ENCODE data around the gene CCDC180.
"Not testable (repeated sequence)": the region's sequence is repeated elsewhere in the genome, so short reads cannot be mapped to it uniquely, and the experiment has no call there.

Gene CCDC180

DNA sequence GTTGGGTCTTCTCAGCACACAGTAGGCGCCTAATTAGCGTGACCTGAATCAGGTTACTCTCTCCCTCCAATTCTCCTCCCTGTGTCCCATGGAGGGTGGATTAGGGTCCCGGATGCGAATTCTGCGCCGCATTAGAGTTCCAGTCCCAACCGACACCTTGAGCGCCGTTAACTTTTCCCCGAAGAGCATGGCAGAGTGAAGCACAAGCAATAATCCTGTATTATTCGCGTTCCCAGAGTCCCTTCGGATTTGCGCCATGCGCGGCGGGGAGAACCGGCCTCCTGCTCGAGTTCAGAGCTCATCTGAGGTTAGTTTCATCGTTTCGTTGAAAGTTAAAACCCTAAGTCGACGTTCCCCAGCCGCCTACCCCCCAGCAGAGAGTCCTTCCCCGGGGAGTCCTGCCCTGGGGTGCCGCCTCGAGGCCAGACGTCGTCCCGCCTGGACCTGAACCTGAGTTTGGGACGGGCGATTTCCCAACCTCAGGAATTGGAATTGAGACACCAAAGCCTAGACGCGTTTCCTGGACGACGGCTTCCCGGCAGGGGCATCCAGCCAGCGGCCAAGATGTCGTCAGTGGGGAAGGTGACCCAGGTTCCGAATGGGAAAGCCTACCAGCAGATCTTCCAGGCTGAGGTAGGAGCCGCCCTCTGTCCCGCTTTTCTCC, at the start of gene CCDC180:
Gene CCDC180 (plus strand): TSS at position 160 of the 664 bp plus-strand sequence. CDS start 405 bp downstream, at position 565.
- DNase-seq, result no peak

DNA sequence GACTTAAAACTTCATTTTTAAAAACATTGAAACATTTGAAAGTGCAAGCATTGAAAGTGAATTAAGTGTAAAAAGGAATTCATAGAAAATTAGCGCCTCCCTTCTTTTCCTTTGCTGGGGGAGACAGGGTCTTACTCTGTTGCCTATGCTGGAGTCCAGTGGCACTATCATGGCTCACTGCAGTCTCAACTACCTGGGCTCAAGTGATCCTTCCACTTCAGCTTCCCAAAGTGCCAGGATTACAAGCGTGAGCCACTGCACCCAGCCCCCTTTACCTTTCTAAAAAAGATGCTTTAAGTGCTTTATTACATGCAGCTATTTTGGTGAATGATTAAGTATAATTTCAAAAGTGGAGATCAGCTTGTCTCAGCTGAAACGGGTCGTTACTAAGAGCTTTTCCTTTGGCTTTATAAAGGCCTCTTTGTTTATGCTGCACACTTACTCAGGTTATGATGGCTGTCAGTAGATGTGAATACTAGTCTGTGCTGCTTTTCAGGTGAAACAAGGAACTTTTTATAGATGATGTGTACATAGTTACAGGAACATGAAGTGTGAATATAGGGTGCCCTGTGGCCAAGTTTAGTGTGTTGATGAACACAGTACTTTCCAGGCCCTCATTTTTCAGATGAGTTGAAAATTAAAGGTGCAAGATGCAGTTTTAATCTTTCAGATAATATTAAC, 47.5 kb upstream of the CCDC180 start:
- not testable (repeated sequence) for DNase-seq

DNA sequence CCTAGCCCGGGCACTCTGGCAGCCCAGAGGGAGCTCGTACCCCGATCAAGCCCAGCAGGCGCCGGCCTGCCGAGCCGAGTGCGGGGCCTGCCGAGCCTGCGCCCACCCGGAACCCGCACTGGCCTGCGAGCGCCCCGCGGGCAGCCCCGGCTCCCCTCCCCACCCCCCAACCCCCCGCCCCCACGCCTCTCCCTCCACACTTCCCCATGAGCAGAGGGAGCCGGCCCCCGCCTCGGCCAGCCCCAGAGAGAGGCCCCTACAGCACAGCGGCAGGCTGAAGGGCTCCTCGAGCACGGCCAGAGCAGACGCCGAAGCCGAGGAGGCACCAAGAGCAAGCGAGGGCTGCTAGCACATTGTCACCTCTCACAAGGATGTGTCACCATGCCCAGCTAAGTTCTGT, 36.2 kb upstream of the CCDC180 start:
- DNase-seq, result no peak

DNA sequence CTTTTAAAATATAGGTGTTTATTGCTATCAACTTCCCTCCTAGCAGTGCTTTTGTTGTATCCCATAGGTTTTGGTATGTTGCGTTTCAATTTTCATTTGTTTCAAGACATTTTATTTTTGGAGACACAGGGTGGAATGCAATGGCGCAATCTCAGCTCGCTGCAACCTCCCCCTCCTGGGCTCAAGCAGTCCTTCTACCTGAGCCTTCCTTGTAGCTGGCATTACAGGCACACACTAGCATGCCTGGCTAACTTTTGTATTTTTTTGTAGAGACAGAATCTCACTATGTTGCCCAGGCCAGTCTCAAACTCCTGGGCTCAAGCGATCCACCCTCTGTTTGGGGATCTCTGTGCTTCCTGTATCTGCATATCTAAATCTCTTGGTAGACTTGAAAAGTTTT, 35.4 kb upstream of the CCDC180 start:
- DNase-seq, result no peak

DNA sequence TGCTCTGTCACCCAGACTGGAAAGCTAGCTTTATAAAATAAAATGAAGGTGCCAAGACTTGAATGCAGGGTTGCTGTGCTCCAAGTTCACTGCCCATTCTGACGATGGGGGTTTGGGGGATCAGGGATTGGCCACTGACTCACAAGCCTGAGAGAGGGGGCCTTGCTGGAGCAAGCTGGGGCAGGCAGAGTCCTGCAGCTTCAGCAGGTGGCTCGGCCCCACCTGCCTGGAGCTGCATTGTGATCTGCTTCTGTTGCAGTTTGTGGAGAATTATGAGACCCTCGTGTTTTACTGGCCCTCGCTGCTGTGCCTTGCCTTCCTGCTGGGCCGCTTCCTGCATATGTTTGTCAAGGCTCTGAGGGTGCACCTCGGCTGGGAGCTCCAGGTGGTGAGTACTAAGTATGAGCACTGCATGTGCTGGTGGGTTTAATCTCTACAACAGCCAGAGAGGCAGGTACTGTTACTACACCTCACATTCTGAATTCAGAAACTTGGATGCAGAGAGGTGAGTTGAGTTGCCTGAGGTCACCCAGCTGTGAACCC, 31.1 kb upstream of the CCDC180 start:
- no peak for DNase-seq

DNA sequence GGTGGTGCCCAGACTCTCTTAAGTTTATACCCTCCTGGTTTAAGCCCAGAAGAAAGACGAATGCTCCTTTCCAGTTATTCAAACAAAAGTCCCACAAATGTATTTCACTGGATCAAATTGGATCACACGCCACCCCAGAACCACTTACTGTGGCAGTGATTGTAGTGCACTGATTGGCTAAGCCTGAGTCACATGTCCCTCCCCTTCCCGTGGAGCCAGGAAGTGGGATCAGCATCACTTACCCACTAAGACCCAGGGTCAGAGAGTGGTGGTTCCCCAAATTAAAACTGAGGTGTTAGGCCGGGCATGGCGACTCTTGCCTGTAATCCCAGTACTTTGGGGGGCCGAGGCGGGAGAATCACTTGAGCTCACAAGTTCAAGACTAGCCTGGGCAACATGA, 29.5 kb upstream of the CCDC180 start:
- DNase-seq, result no peak

DNA sequence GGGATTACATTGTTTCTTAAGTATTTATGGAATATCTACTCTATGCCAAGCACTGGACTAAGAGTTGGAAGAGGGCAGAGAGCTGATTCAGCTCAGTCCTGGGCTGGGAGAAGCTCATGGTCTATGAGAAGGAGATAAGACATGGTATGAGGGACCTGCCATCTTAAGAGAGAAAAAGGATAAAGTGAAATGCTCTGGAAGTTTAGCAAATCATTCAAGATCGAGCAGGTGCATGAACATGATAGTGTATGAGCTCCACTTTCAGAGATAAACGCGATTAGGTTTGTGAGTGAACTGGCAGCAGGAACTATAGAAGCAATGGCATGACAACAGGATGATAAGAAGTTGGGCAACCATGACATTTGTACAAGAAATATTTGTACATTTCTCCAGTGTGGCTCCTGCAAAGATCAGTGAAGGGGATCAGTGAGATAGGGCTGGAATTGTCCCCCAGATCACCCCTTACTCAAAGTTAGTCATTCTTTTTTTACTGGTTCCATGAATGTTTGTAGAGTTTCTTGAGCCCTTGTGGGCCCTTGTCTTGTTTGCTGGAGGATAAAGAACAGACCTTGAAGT, 26.6 kb upstream of the CCDC180 start:
- no peak for DNase-seq

DNA sequence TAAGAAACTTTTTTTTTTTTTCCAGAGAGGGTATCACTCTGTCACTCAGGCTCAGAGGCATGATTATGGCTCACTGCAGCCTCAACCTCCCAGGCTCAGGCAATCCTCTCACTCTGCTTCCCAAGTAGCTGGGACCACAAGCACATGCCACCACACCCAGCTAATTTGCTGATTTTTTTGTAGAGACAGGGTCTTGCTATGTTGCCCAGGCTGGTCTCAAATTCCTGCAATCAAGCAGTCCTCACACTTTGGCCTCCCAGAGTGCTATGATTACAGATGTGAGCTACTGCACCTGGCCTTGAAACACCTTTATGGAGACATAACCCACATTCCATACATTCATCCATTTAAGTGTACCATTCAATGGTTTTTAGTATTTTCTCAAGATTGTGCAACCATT, 23.7 kb upstream of the CCDC180 start:
- no peak for DNase-seq

DNA sequence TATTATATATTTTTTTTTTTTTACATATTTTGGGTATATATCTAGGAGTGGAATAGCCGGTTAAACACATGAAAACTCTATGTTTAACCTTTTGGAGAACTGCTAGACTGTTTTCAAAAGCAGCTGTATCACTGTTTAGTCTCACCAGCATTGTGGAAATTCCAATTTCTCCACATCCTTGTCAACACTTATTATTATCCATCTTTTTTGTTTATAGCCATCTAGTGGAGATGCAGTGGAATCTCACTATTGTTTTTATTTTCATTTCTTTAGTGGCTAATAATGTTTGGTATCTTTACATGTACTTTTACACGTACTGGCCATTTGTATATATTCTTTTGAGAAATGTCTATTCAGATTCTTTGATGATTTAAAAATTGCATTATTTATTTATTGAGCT, 22.7 kb upstream of the CCDC180 start:
- no peak for DNase-seq

DNA sequence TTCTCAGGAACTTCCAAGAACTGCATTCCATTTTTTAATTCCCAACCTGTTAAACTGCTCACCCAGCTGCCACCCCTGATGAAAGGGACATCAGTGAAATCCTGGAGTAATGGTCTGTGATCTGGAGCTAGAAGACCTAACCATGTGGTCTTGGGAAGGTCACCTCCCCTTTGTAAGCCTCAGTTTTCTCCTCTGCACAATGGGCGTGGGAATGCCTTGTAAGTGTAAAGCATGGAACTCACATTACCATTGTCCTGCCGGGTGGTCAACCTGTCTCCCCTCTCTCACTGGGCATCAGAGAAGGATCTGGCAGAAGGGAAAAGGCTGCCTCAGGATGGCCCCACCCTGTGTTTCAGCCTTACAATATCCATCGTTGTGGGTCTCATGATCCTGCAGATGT, 15.3 kb upstream of the CCDC180 start:
- DNase-seq, result no peak

DNA sequence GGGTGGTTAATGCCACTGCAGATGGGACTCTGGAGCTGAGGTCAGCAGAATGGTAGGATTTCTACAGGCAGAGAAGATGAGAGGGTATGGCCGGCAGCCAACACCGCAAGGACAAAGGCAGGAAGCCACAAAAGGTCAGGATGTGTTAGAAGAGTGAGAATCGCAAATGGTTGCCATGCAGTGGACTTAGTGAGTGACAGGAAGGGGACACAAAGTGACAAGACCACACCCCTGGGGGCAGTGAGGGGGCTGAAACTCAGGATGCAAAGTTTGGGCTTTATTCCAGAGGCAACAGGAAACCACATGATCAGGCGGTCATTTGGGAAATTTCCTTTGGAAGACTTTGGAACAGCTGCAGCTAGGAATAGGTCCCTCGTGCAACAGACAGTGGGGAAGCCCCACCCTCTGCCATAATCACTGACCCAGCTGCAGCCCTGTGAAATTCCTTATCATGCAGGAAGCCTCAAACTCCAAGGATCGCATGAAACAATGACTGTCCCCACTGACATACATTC, 14.2 kb upstream of the CCDC180 start:
- DNase-seq, result no peak

DNA sequence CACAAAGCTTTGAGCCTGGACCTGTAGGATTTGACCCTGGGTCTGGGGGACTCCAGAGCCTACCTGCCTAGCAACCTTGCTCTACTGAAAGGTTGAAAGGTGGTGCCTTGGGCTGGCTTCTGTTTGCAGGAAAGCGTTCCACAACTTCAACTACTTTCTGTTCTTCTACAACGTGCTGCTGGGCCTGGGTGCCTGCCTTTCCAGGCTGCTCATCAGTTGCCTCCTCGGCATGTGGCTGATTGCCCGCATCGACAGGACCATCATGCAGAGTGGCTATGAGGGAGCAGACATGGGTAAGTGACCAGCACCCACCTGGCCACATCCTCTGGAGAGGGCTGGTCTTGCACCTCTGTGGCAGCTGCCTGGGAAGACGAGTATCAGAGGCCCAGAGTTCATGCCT, 13.6 kb upstream of the CCDC180 start:
- DNase-seq, result no peak

DNA sequence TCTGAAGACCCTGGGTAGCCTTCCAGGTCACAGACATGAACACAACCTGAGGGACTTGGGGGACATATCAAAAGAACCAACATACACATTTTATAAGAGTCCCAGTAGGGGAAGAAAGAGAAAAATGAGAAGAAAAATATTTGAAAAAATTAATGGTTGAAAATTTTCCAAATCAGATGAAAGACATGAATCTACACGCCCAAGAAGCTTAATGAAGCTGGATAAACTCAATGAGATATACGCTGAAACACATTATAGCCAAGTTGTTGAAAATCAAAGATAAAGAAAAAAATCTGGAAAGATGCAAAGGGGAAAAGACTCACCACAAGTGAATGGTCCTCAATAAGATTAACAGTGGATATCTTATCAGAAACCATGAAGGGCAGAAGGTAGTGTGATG, 9.6 kb upstream of the CCDC180 start:
- DNase-seq, result no peak

DNA sequence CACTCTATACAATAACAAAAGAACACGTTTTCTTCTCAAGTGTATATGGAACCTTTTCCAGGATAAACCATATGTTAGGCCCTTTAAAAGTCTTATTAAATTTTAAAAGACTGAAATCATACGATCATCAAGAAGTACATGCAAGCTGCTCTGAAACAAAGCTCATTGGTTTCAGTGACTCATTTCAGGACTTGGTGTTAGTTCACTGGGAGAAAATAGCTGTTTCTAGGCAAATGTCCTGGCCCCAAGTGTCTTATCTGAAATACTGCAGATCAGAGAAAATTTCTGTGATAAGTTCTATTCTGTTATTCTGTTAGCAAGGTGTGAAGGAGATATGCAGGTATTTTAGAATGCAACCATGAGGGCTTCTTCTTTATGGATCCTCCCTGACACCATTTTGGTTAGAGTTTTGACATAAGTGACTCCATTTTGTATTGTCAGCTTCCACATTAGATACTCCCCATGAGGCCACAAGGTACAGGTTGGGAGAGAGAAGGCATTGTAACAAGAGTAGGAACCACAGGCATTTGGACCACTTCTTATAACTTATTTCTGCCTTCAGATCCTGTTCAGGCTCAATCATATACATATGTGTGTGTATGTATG, 7.5 kb upstream of the CCDC180 start:
- DNase-seq, result no peak

DNA sequence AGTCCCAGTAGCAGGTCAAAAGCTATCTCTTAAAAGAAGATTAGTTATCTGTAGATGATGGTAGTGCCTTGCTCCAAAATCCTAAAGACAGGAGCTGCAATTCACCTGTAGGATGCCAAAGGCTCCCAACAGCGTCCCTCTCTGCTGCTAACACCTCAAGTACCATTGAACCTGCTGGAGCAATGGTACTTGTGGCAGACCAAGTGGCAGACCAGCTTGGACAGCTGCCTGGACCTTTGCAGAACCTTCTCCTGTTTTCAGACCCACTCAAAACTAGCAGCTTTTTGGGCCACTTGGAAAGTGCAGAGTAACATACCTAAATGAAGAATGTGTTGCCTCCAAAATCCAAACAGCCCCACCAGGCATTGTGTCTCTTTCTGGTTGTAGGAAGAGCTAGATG, 6.9 kb upstream of the CCDC180 start:
- no peak for DNase-seq

DNA sequence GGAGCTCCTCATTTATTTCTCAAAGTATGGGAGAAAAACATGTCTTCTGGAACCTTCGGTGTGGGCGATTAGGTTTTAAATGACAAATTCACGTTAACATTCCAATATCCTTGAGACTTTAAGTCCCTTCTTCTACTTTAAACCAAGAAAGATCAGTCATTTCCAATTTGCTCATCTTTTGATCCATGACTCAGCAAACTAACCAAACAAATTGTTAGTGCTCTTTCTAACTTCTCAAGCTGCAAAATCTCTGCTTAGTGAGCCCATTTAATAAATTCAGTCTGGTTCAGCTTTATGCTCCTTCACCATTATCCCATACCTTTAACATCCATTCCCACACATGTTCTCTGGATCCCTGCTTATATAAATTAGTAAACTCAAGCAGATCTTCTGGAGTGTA, 5.5 kb upstream of the CCDC180 start:
- no peak for DNase-seq

DNA sequence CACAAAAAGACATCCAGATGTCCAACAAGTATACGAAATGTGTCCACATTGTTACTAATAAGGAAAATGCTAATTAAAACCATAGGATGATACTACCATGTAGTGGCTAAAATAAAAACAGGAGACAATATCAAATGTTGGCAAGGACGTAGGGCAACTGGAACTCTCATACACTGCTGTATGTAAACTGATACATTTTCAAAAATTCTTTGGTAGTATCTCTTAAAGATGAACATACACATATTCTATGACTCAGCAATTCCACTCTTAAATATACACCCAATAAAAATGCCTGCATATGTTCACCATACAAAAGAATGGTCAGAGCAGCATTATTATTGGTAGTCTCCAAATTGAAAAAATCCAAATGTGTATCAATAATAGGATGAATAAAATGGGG, 2.9 kb upstream of the CCDC180 start:
- no peak for DNase-seq

DNA sequence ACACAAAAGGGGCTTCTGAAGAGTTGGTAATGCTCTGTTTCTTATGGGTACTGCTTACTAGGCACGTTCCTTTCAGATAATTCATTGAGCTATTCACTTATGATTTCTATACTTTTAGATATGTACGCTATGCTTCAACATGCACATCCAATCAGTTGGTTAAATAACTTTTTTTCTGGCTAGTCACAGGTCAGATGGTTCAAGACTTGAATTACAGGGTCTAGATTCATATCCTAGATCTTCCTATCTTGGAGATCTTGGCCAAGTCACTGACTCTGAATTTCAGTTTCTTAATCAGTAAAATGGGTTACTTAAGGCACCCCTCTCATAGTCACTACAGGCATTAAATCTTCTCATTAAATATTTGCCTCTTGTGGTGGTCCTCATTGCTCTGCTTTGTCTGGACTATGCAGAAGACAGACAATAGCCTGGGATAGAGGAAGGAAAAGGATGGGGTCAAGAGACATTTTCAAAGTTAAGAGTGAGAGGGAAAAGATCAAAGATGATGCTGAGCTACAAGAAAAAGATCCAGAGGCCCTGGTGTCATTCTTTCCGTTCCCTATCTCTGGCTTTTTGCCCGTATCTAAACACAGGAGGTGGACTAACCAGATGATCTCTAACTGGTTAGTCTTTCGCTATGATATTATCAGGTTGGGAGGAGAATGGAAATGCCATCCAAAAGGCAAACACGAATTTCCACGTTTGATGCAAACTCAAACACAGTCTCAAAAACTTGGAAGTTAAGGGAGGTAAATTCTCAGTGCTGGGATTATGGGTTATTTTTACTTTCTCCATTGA, 1.8 kb upstream of the CCDC180 start:
- no peak for DNase-seq

DNA sequence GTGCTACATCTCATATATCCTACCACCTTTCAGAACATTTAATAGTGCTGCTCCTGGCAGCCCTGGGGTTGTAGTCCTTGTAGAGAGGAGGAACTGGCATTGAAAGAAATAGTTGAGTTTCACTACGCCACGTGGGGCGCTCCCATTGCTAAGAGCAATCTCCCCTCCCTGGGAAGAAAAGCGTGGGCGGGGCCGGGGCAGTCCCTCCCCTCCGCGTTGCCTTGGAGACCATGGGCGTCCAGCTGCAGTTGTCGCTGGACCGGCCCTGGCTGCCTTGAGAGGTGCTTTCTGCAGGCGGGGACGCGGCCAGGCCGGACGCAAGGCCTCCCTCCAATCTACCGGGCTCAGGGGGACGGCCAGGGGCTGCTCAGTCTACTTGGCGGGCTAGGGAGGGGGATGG, 368 bp upstream of the CCDC180 start:
- DNase-seq, result peak; percentile 49

DNA sequence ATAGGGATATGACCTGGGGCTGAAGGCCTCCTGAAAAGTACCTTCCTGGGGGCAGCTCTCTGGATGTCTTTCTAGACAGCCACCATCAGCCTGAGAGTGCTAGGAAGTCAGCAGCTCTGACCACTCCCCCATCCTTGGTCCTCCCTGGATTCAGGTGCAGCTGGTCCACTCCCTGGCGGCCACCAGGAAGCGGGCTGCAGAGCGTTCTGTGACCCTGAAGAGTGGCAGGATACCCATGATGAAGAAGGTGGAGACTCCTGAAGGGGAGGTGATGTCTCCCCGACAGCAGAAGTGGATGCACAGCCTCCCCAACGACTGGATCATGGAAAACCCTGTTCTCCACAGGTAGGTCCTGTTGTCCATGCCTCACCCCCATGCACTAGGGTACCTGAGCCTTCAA, 1.8 kb downstream of the CCDC180 start:
- DNase-seq, result no peak

DNA sequence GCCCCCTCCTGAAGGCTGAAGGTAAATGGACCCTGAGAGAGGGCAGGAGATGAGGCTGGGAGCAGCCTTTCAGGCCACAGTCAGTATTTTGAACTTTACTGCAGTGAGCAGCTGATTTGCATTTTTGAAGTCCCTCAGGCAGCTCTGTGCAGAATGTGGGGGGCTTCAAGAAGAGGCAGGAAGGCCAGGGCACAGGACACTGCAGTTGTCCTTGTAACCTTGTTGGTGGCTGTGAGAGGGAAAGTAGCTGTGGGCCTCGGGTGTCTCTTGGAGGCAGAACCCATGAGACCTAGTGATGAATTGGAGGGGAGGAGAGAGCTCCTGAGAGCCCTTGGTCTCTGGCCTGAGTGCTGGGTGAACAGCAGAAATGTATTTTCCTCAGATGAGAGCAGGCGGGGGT, 2.6 kb downstream of the CCDC180 start:
- no peak for DNase-seq

DNA sequence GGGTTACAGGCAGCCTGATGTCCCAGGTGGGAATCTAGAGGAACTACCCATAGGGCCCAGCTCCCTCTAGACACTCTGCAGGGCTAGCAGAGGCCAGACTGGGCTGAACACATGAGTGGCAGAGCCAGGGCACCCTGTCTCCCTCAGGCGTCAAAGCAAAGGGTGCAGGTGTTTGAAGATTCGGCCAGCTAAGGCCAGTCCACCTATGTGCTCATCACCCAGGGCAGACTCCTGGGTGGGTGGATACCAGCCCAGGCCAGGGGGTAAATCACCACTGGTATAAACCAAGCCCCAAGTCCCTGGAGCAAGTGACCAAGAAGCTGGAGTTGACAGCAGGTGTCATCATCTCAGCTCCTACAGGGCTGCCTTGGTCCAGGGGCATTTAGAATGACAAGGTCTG, 3.4 kb downstream of the CCDC180 start:
- DNase-seq, result no peak
